K562 (cell line): ENCODE measurements around the gene TREH. TPM values are rescaled to one million over a fixed set of nuclear protein-coding genes. Genes with fewer than 3 reads are reported as not detected.

Experiments
- ATF2 ChIP-seq: sonication (generic); formaldehyde crosslinking; IDR thresholded peaks from 2 replicates; pipeline ENCODE4 v1.8.1; 2022; ENCODE audit warnings: missing genetic modification reagents
- ATF3 ChIP-seq, 2 experiments: fragments of 450-650 bp in 1 of 2; sonication (generic) in 1 of 2; formaldehyde crosslinking in 1 of 2; IDR thresholded peaks in 1 of 2; conservative IDR thresholded peaks in 1 of 2; 2 replicates each; pipeline versions ENCODE4 v1.6.1 to v1.8.1; 2016 to 2023; ENCODE audit warnings: mild to moderate bottlenecking in 2 of 2, moderate library complexity in 2 of 2, inconsistent platforms in 1 of 2, missing genetic modification reagents in 1 of 2
- CXXC5 ChIP-seq: fragments of 250-450 bp; sonication (Bioruptor Pico); IDR thresholded peaks from 2 replicates; pipeline ENCODE4 v1.8.0; 2022; ENCODE audit warnings: inconsistent platforms, mild to moderate bottlenecking, moderate library complexity
- EP300 ChIP-seq: IDR thresholded peaks from 2 replicates; pipeline ENCODE4 v1.6.1; 2012; ENCODE audit warnings: low read length, improper control_type of control experiment
- HMG20B ChIP-seq: fragments of 250-450 bp; sonication (Bioruptor Pico); IDR thresholded peaks from 2 replicates; pipeline ENCODE4 v1.5.0; 2021; ENCODE audit warnings: mild to moderate bottlenecking
- PTBP1 ChIP-seq: fragments of 200-400 bp; formaldehyde crosslinking; IDR thresholded peaks from 2 replicates; pipeline ENCODE4 v1.6.1; 2017; ENCODE audit warnings: low read depth, low read length
- REST ChIP-seq, 2 experiments: fragments of 450-650 bp; formaldehyde crosslinking in 1 of 2; IDR thresholded peaks; 2 replicates each; pipeline versions ENCODE4 v1.4.0 to v1.6.1; 2014 to 2020; ENCODE audit warnings: mild to moderate bottlenecking in 2 of 2, borderline replicate concordance in 1 of 2, low read depth in 1 of 2
- SMARCE1 ChIP-seq: fragments of 450-650 bp; IDR thresholded peaks from 2 replicates; pipeline ENCODE4 v1.7.1; 2016; ENCODE audit warnings: mild to moderate bottlenecking
- SRSF7 ChIP-seq: fragments of 200-400 bp; formaldehyde crosslinking; optimal IDR thresholded peaks from 2 replicates; pipeline ENCODE3; 2017; ENCODE audit warnings: mild to moderate bottlenecking, low read depth, low read length
- TSHZ1 ChIP-seq: fragments of 250-450 bp; sonication (Bioruptor Pico); IDR thresholded peaks from 2 replicates; pipeline ENCODE4 v1.4.0; 2020; ENCODE audit warnings: mild to moderate bottlenecking, moderate library complexity
- ZFP1 ChIP-seq: fragments of 450-650 bp; formaldehyde crosslinking; IDR thresholded peaks from 2 replicates; pipeline ENCODE4 v1.4.0; 2020; ENCODE audit warnings: mild to moderate bottlenecking, mixed read lengths
- ZKSCAN1 ChIP-seq: fragments of 150-350 bp; IDR thresholded peaks from 2 replicates; pipeline ENCODE4 v1.6.1; 2016; ENCODE audit warnings: low read depth, low read length
- ZNF431 ChIP-seq: sonication (generic); formaldehyde crosslinking; IDR thresholded peaks from 2 replicates; pipeline ENCODE4 v1.8.0; 2022; ENCODE audit warnings: mild to moderate bottlenecking, missing genetic modification reagents
- polyA plus RNA-seq, 8 experiments: library from polyadenylated mRNA; depleted of rRNA in 4 of 8; stranded (reverse) in 5 of 8; unstranded in 3 of 8; fragments of >200 nt; fragmentation: Nextera tagmentation in 2 of 8; fragmentation: Illumina TruSeq in 1 of 8; extraction: Ambion mirVana in 2 of 8; extraction: Trizol in 1 of 8; gene quantifications; 2 replicates each; pipeline versions ENCODE4 v1.2.1 to v1.2.3, GENCODE V29; 2011 to 2014; ENCODE audit warnings: inconsistent platforms in 1 of 8, missing spikeins in 1 of 8
- total RNA-seq, 7 experiments: library from RNA; depleted of rRNA in 6 of 7; stranded (reverse); fragments of >200 nt in 6 of 7; fragmentation: Illumina TruSeq in 2 of 7; extraction: Trizol in 2 of 7; gene quantifications; 2 replicates each; pipeline versions ENCODE4 v1.2.1 to v1.2.3, GENCODE V29; 2011 to 2021; ENCODE audit warnings: low replicate concordance in 1 of 7

Gene TREH
- total and polyA plus RNA-seq, 9 of the 15 experiments (the other 6 are each of a cell fraction or from before 2014, with no cell fraction given), result 0.09 to 0.20 (median 0.11) TPM; not detected in 6

- TF ChIP-seq REST (IDR thresholded peaks at IDR 0.05; ENCODE audit: borderline replicate concordance) (no peak), REST (CRISPR knock-in tag; IDR thresholded peaks at IDR 0.05; ENCODE audit: low read depth) (no peak), ATF3 (IDR thresholded peaks at IDR 0.05) (no peak), ATF3 (CRISPR knock-in tag; conservative IDR thresholded peaks at IDR 0.05) (no peak), SRSF7 (no peak), ZFP1 (CRISPR knock-in tag) (no peak), PTBP1 (no peak), EP300 (no peak), TSHZ1 (CRISPR knock-in tag) (no peak), SMARCE1 (no peak), ZNF431 (no peak), ZKSCAN1 (no peak), HMG20B (CRISPR knock-in tag) (no peak), ATF2 (CRISPR knock-in tag) (no peak), CXXC5 (CRISPR knock-in tag) (no peak)
These were observed 58.2 kb downstream of the TREH start (continued) for GRCh38 chr11:118621071-118621783.
